SK-N-MC (cell line): ENCODE results near the gene FLNB.

Experiments
- DNase-seq: peaks from one replicate; pipeline ENCODE4 v3.0.0-alpha.2; 2011; ENCODE audit warnings: low read depth, low spot score
- H3K27ac ChIP-seq: fragments of 200-600 bp; sonication (generic); 2 replicates; pipeline ENCODE4 v1.5.1; 2016; ENCODE audit warnings: mixed run types
- H3K36me3 ChIP-seq: fragments of 200-600 bp; sonication (generic); 2 replicates; pipeline ENCODE4 v1.6.1; 2017; ENCODE audit warnings: antibody characterized with exemption, low read length, mixed read lengths; ENCODE audit not compliant: insufficient read depth
- H3K4me3 ChIP-seq: fragments of 200-600 bp; sonication (generic); 2 replicates; pipeline ENCODE4 v1.5.1; 2016
- H3K9ac ChIP-seq: fragments of 200-600 bp; sonication (generic); 2 replicates; pipeline ENCODE4 v1.8.0; 2017; ENCODE audit warnings: mixed run types, mixed read lengths; ENCODE audit not compliant: insufficient read length
- H3K9me3 ChIP-seq: fragments of 200-600 bp; sonication (generic); 2 replicates; pipeline ENCODE4 v1.6.1; 2017; ENCODE audit warnings: low read depth, mild to moderate bottlenecking, antibody characterized with exemption, low read length, moderate library complexity, mixed read lengths
- EZH2 ChIP-seq: fragments of 200-600 bp; sonication (generic); IDR thresholded peaks from one replicate; pipeline ENCODE4 v1.6.1; 2017; ENCODE audit warnings: antibody characterized with exemption
- FOXP2 ChIP-seq: optimal IDR thresholded peaks from 2 replicates; pipeline ENCODE3; 2011; ENCODE audit warnings: mild to moderate bottlenecking, moderate library complexity; ENCODE audit not compliant: insufficient read depth; ENCODE audit errors: extremely low read length, control extremely low read depth
- POLR2AphosphoS5 ChIP-seq: IDR thresholded peaks from 2 replicates; pipeline ENCODE4 v1.6.1; 2012; ENCODE audit warnings: mild to moderate bottlenecking, low read depth, low read length, borderline replicate concordance

The FLNB gene

GRCh38 chr3:58164199-58164879 is 156.1 kb downstream of the FLNB start:
- DNase-seq: no peak
- no peaks in the 10 kb centered on the region for H3K9me3 ChIP-seq
- no peak overlapping the region for H3K4me3 ChIP-seq
- no peak overlapping the region for H3K27ac ChIP-seq
- H3K9ac ChIP-seq: no peak overlapping the region
- TF ChIP-seq POLR2AphosphoS5: no peak
- no peak for TF ChIP-seq FOXP2
- no peak for TF ChIP-seq EZH2
- H3K36me3 ChIP-seq: no peaks in the 10 kb centered on the region; the same call in 1 of the 2 replicates

- no peaks in the 10 kb centered on the region for H3K9me3 ChIP-seq
- no peak overlapping the region for H3K27ac ChIP-seq
- no peak for TF ChIP-seq FOXP2
- TF ChIP-seq POLR2AphosphoS5: no peak
- no peak for TF ChIP-seq EZH2
- H3K4me3 ChIP-seq: no peak overlapping the region
- no peak overlapping the region for H3K9ac ChIP-seq
- no peak for DNase-seq
- no peaks in the 10 kb centered on the region; the same call in 1 of the 2 replicates for H3K36me3 ChIP-seq
Observed at GRCh38 chr3:58164906-58165821, 156.9 kb downstream of the FLNB start.

GRCh38 chr3:58167431-58168351 is 159.5 kb downstream of the FLNB start:
- TF ChIP-seq POLR2AphosphoS5 (no peak), EZH2 (no peak), FOXP2 (no peak)
- no peaks in the 10 kb centered on the region for H3K9me3 ChIP-seq
- H3K36me3 ChIP-seq: no peaks in the 10 kb centered on the region; the same call in 1 of the 2 replicates
- DNase-seq: no peak
- H3K27ac ChIP-seq: no peak overlapping the region
- no peak overlapping the region for H3K9ac ChIP-seq
- no peak overlapping the region for H3K4me3 ChIP-seq

- no peaks in the 10 kb centered on the region; the same call in 1 of the 2 replicates for H3K36me3 ChIP-seq
- DNase-seq: no peak
- no peaks in the 10 kb centered on the region for H3K9me3 ChIP-seq
- H3K4me3 ChIP-seq: no peak overlapping the region
- H3K27ac ChIP-seq: no peak overlapping the region
- TF ChIP-seq POLR2AphosphoS5 (no peak), EZH2 (no peak), FOXP2 (no peak)
- no peak overlapping the region for H3K9ac ChIP-seq
Observed at GRCh38 chr3:58168498-58168897, 160.3 kb downstream of the FLNB start.

- no peak overlapping the region for H3K4me3 ChIP-seq
- no peak for TF ChIP-seq POLR2AphosphoS5
- no peak overlapping the region for H3K27ac ChIP-seq
- no peak overlapping the region for H3K9ac ChIP-seq
- H3K9me3 ChIP-seq: no peaks in the 10 kb centered on the region
- DNase-seq: no peak
- no peaks in the 10 kb centered on the region for H3K36me3 ChIP-seq
Observed at GRCh38 chr3:58169371-58169770, 161.1 kb downstream of the FLNB start.

GRCh38 chr3:58170376-58170775 is 162.2 kb downstream of the FLNB start:
- H3K36me3 ChIP-seq: no peaks in the 10 kb centered on the region
- no peak for DNase-seq
- no peak for TF ChIP-seq FOXP2
- no peak for TF ChIP-seq POLR2AphosphoS5
- TF ChIP-seq EZH2: no peak

GRCh38 chr3:58171126-58171525 is 162.9 kb downstream of the FLNB start:
- TF ChIP-seq FOXP2: no peak
- no peak for TF ChIP-seq EZH2
- no peak for TF ChIP-seq POLR2AphosphoS5
- H3K4me3 ChIP-seq: no peak overlapping the region
- no peak overlapping the region for H3K27ac ChIP-seq
- no peak for DNase-seq
- no peaks in the 10 kb centered on the region for H3K9me3 ChIP-seq
- no peaks in the 10 kb centered on the region for H3K36me3 ChIP-seq
- no peak overlapping the region for H3K9ac ChIP-seq

More at GRCh38 chr3:58170376-58170775, 162.2 kb downstream of the FLNB start:
- no peak overlapping the region for H3K4me3 ChIP-seq
- H3K27ac ChIP-seq: no peak overlapping the region
- H3K9me3 ChIP-seq: no peaks in the 10 kb centered on the region
- H3K9ac ChIP-seq: no peak overlapping the region

GRCh38 chr3:58173029-58173668 is 164.9 kb downstream of the FLNB start:
- H3K9ac ChIP-seq: no peak overlapping the region
- H3K36me3 ChIP-seq: no peaks in the 10 kb centered on the region
- H3K4me3 ChIP-seq: no peak overlapping the region
- no peak for TF ChIP-seq POLR2AphosphoS5
- TF ChIP-seq EZH2: no peak
- no peak for TF ChIP-seq FOXP2
- no peak for DNase-seq
- H3K27ac ChIP-seq: no peak overlapping the region
- no peaks in the 10 kb centered on the region for H3K9me3 ChIP-seq
